ENCODE results near the gene ATG12. TPM values are rescaled to one million over a fixed set of nuclear protein-coding genes. Genes with fewer than 3 reads are reported as not detected.

ATG12 gene
- total and polyA plus RNA-seq, 8 donors, result 13.0 to 28.4 (median 15.4) TPM

DNA sequence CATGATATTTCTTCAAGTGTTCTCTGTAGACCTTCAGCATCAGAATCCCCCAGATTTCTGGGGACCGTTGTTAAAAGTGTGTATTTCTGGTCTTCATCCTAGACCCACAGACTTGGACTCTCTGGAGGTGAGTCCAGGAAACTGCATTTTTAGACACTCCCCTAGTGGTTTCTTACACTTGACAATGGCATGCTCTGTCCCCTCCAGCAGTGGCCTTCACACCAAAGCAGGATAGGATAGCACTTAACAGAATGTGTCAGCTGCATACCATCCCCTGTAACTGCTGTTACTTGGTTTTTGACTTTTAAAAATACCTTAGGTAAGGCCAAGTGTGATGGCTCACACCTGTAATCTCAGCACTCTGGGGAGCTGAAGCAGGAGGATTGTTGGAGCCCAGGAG is 45.7 kb downstream of the ATG12 start:
- H3K27ac ChIP-seq, result no peak overlapping the region
- intact Hi-C loops (cut with DNase I), result no loop called here
- ATAC-seq, result no peak

DNA sequence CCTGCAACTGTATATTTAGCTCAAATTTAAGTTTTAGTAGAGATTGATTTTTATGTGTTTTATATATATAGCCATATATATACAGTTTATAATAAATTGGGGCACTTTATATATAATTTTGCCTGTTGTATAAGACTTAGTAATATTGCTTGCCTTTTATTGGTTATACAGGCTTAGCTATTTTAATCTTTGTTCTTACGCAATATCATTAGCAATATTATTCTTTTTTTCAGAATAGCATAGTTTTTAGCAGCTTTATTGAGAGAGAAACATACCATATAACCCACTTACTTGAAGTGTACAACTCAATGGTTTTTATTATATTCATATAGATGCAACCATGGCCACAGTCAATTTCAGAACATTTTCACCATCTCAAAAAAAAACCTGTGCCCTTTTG is 52.9 kb downstream of the ATG12 start:
- TF ChIP-seq, protein P1, sequence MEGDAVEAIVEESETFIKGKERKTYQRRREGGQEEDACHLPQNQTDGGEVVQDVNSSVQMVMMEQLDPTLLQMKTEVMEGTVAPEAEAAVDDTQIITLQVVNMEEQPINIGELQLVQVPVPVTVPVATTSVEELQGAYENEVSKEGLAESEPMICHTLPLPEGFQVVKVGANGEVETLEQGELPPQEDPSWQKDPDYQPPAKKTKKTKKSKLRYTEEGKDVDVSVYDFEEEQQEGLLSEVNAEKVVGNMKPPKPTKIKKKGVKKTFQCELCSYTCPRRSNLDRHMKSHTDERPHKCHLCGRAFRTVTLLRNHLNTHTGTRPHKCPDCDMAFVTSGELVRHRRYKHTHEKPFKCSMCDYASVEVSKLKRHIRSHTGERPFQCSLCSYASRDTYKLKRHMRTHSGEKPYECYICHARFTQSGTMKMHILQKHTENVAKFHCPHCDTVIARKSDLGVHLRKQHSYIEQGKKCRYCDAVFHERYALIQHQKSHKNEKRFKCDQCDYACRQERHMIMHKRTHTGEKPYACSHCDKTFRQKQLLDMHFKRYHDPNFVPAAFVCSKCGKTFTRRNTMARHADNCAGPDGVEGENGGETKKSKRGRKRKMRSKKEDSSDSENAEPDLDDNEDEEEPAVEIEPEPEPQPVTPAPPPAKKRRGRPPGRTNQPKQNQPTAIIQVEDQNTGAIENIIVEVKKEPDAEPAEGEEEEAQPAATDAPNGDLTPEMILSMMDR (IDR thresholded peaks at IDR 0.05), result no peak
- 95 to 97% methylated on average over 1 of the region's 1 CpG for WGBS, 2 donors

More for the DNA sequence above, 45.7 kb downstream of the ATG12 start:
- Histone ChIP-seq H3K9me3 (no peaks in the 10 kb centered on the region), H3K36me3 (no peaks in the 10 kb centered on the region), H3K4me1 (peaks cover 0 to 11% (median 5%) of the 10 kb centered on the region in 3 donors), H3K27me3 (no peaks in the 10 kb centered on the region), H3K4me3 (no peak overlapping the region)
- FAIRE-seq, result no peak
- 92 to 95% methylated on average over 1 of the region's 1 CpG for WGBS, 2 donors
- TF ChIP-seq, protein P1 (IDR thresholded peaks at IDR 0.05), result no peak
- DNase-seq, result no peak

DNA sequence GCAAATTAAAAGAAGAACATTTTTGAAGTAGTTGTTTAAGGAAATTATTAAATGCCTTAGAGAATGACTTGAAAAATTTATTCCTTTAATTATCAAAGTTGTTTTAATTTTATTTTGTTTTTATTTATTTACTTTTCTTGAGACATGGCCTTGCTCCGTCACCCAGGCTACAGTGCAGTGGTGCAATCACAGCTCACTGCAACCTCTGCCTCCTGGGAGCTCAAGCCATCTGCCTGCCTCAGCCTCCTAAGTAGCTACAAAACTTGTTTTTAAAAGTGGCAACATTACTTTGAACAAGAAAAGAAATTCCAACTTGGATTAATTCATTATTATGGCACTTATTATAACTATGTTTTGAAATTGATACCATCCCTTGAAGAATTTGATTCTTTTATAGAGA is 53.9 kb downstream of the ATG12 start:
- DNase-seq (no peak), ATAC-seq (no peak), FAIRE-seq (no peak)
- Histone ChIP-seq H3K36me3 (no peaks in the 10 kb centered on the region), H3K4me3 (no peak overlapping the region), H3K27ac (no peak overlapping the region), H3K27me3 (peaks cover 0 to 5% (median 0%) of the 10 kb centered on the region in 4 donors), H3K9me3 (no peaks in the 10 kb centered on the region), H3K4me1 (peaks cover 0 to 1% (median 0%) of the 10 kb centered on the region in 3 donors)
- intact Hi-C loops (cut with DNase I), result no loop called here
- WGBS, 2 donors, result 26 to 82% methylated on average over 1 of the region's 1 CpG
- TF ChIP-seq, protein P1 (IDR thresholded peaks at IDR 0.05), result no peak

More for the DNA sequence above, 52.9 kb downstream of the ATG12 start:
- H3K27ac ChIP-seq, result no peak overlapping the region
- DNase-seq, result no peak
- peaks cover 0 to 5% (median 0%) of the 10 kb centered on the region in 4 donors for H3K27me3 ChIP-seq
- H3K4me1 ChIP-seq, result no peaks in the 10 kb centered on the region
- no peaks in the 10 kb centered on the region for H3K9me3 ChIP-seq
- FAIRE-seq, result no peak
- no peaks in the 10 kb centered on the region for H3K36me3 ChIP-seq
- ATAC-seq, result no peak
- no peak overlapping the region for H3K4me3 ChIP-seq
- intact Hi-C loops (cut with DNase I), result no loop called here

DNA sequence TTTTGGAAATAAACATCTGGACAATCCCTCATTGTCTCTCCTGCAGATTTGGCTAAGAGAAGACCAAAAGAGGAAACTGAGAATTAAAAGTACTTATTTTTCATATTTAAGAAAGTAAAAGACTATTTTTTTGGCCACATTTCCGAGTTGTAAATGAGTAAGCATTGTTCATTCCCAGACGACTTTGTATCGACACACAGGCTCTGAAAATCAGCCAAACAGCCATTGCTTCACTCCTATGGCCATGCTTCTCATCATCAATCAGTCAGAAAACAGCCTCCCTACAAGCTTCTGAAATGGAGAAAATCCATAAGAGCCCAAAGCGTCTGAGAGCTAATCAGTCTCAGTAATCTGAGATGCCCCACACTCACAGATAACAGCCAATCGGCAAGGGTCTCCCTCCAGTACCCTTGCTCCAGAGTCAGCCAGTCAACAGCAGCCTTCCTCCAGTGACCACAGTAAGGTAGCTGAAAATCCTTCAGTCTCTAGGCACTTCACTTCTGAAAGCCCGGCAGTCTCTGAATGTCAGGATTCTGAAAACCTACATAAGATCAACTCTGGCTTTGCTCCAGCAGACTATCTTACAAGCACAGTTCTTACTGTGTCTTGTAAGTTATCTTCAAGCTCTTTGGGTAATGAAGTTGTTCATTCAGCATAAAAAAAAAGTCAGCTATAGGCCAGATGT is 55.8 kb downstream of the ATG12 start:
- 48 to 54% methylated on average over 6 of the region's 6 CpGs for WGBS, 2 donors
- FAIRE-seq (no peak), ATAC-seq (peak in 1 of 4 donors; percentile 39), DNase-seq (no peak)
- H3K27ac ChIP-seq, result no peak overlapping the region
- TF ChIP-seq, protein P1 (IDR thresholded peaks at IDR 0.05), result no peak
- H3K9me3 ChIP-seq, result no peaks in the 10 kb centered on the region
- no peaks in the 10 kb centered on the region for H3K36me3 ChIP-seq
- H3K4me1 ChIP-seq, result peaks cover 0 to 5% (median 5%) of the 10 kb centered on the region in 3 donors
- H3K4me3 ChIP-seq, result no peak overlapping the region
- peaks cover 0 to 5% (median 0%) of the 10 kb centered on the region in 4 donors for H3K27me3 ChIP-seq
- intact Hi-C loops (cut with DNase I), result no loop called here

DNA sequence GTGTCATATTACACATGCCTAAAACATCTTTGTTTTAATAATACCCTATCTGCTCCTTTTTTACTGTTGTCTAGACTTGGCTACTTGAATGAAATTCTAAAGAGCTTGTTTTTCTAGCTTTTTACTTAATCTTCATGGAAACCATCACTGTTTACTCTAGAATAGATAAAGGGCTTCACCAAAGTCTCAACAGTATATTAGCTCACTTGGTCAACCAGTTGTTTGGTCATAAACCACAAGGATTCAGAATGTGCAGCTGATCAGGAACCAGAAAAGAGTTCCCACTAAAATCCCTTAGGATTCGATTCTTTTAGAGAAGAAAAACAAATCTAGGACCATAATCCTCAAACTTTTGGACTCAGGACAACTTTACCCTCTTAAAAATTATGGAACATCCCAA is 62.9 kb downstream of the ATG12 start:
- Histone ChIP-seq H3K4me3 (no peak overlapping the region), H3K27me3 (no peaks in the 10 kb centered on the region), H3K27ac (no peak overlapping the region), H3K4me1 (peaks cover 0 to 5% (median 5%) of the 10 kb centered on the region in 3 donors), H3K36me3 (no peaks in the 10 kb centered on the region), H3K9me3 (no peaks in the 10 kb centered on the region)
- intact Hi-C loops (cut with DNase I), result no loop called here
- TF ChIP-seq, protein P1 (IDR thresholded peaks at IDR 0.05), result no peak
- DNase-seq (no peak), ATAC-seq (no peak), FAIRE-seq (no peak)
- WGBS, 2 donors, result 63 to 73% methylated on average over 1 of the region's 1 CpG
